ENCODE data around the gene FHOD3. TPM values are rescaled to one million over a fixed set of nuclear protein-coding genes. Genes with fewer than 3 reads are reported as not detected.

Gene FHOD3
- total RNA-seq, 1 donor, result 13.0 TPM

- Histone ChIP-seq H3K4me2 (ENCODE audit: insufficient read depth, low read length) (no peak overlapping the region), H3K4me1 (ENCODE audit: insufficient read depth, low read length) (peaks cover 9% of the 10 kb centered on the region), H3K9me3 (ENCODE audit: low read depth, low read length) (no peaks in the 10 kb centered on the region), H3K27ac (ENCODE audit: low read depth, low read length) (no peak overlapping the region), H4K20me1 (ENCODE audit: insufficient read depth, low read length) (no peaks in the 10 kb centered on the region), H3K4me3 (ENCODE audit: insufficient read depth, low read length) (no peak overlapping the region), H3K27me3 (ENCODE audit: insufficient read depth, low read length) (no peaks in the 10 kb centered on the region), H2AFZ (ENCODE audit: low read length) (no peak overlapping the region), H3K79me2 (ENCODE audit: insufficient read depth, low read length) (no peaks in the 10 kb centered on the region), H3K36me3 (ENCODE audit: insufficient read depth, low read length) (no peaks in the 10 kb centered on the region)
- TF ChIP-seq CTCF (IDR thresholded peaks at IDR 0.05; ENCODE audit: extremely low read depth, low read depth, low read length), result no peak
- DNase-seq (ENCODE audit: insufficient read length, low spot score, missing footprints), result no peak
These were observed 485.2 kb downstream of the FHOD3 start for GRCh38 chr18:36782710-36783109.

GRCh38 chr18:36783792-36784191 lies 486.3 kb downstream of the FHOD3 start:
- Histone ChIP-seq H4K20me1 (ENCODE audit: insufficient read depth, low read length) (no peaks in the 10 kb centered on the region), H3K4me2 (ENCODE audit: insufficient read depth, low read length) (no peak overlapping the region), H3K4me3 (ENCODE audit: insufficient read depth, low read length) (no peak overlapping the region), H3K27ac (ENCODE audit: low read depth, low read length) (no peak overlapping the region), H3K79me2 (ENCODE audit: insufficient read depth, low read length) (no peaks in the 10 kb centered on the region), H3K36me3 (ENCODE audit: insufficient read depth, low read length) (no peaks in the 10 kb centered on the region), H3K4me1 (ENCODE audit: insufficient read depth, low read length) (peaks cover 9% of the 10 kb centered on the region), H3K9me3 (ENCODE audit: low read depth, low read length) (no peaks in the 10 kb centered on the region), H3K27me3 (ENCODE audit: insufficient read depth, low read length) (no peaks in the 10 kb centered on the region), H2AFZ (ENCODE audit: low read length) (no peak overlapping the region)
- no peak for TF ChIP-seq CTCF (IDR thresholded peaks at IDR 0.05; ENCODE audit: extremely low read depth, low read depth, low read length)
- DNase-seq (ENCODE audit: insufficient read length, low spot score, missing footprints), result no peak

GRCh38 chr18:36786686-36787085 lies 489.2 kb downstream of the FHOD3 start:
- no peaks in the 10 kb centered on the region for H3K9me3 ChIP-seq (ENCODE audit: low read depth, low read length)
- H3K4me2 ChIP-seq (ENCODE audit: insufficient read depth, low read length), result peak overlapping the region; percentile 40
- TF ChIP-seq CTCF (IDR thresholded peaks at IDR 0.05; ENCODE audit: extremely low read depth, low read depth, low read length), result no peak
- DNase-seq (ENCODE audit: insufficient read length, low spot score, missing footprints), result peak; percentile 74
- no peak overlapping the region for H2AFZ ChIP-seq (ENCODE audit: low read length)
- H3K36me3 ChIP-seq (ENCODE audit: insufficient read depth, low read length), result no peaks in the 10 kb centered on the region
- no peak overlapping the region for H3K4me3 ChIP-seq (ENCODE audit: insufficient read depth, low read length)
- peak overlapping the region; percentile 19 for H3K27ac ChIP-seq (ENCODE audit: low read depth, low read length)
- H3K79me2 ChIP-seq (ENCODE audit: insufficient read depth, low read length), result no peaks in the 10 kb centered on the region
- no peaks in the 10 kb centered on the region for H4K20me1 ChIP-seq (ENCODE audit: insufficient read depth, low read length)
- no peaks in the 10 kb centered on the region for H3K27me3 ChIP-seq (ENCODE audit: insufficient read depth, low read length)
- H3K4me1 ChIP-seq (ENCODE audit: insufficient read depth, low read length), result peaks cover 9% of the 10 kb centered on the region

DNA sequence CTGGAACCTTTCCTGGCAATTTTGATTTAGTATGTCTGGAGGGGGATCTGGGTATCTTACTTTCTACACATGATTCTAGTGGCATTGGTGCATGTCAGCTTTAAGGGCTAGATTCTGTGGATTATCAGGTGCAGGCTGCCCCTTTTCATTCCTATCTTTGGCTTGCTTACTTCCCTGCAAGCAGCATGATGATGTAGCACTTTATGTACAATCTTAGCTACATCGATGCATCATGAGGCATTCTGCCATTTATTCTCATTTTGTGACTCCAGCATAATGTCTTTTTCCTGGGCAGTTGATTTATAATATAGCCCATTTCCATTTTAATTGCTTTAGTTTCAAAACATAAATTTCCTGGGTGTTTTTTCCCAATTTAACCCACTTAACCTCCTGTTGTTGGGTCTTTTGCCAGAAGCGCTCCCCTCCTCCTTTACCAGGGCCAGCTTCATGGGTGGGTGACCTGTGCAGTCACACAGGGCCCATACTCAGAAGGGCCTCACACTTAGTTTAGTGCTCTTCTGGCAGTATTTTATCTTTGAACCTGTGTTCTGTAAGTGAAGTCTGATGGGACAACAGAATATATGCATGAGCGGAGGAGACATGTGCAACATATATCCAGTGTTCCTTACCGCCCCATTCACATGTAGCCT lies 495.2 kb downstream of the FHOD3 start:
- Histone ChIP-seq H3K4me3 (ENCODE audit: insufficient read depth, low read length) (no peak overlapping the region), H3K4me1 (ENCODE audit: insufficient read depth, low read length) (no peaks in the 10 kb centered on the region), H3K36me3 (ENCODE audit: insufficient read depth, low read length) (peaks cover 25% of the 10 kb centered on the region), H2AFZ (ENCODE audit: low read length) (no peak overlapping the region), H3K27me3 (ENCODE audit: insufficient read depth, low read length) (no peaks in the 10 kb centered on the region), H3K27ac (ENCODE audit: low read depth, low read length) (no peak overlapping the region), H3K4me2 (ENCODE audit: insufficient read depth, low read length) (no peak overlapping the region), H4K20me1 (ENCODE audit: insufficient read depth, low read length) (no peaks in the 10 kb centered on the region), H3K9me3 (ENCODE audit: low read depth, low read length) (no peaks in the 10 kb centered on the region), H3K79me2 (ENCODE audit: insufficient read depth, low read length) (no peaks in the 10 kb centered on the region)
- TF ChIP-seq CTCF (IDR thresholded peaks at IDR 0.05; ENCODE audit: extremely low read depth, low read depth, low read length), result no peak
- no peak for DNase-seq (ENCODE audit: insufficient read length, low spot score, missing footprints)
